Breast epithelium (tissue), 3 donors: ENCODE measurements around the gene CDKN1C.

Experiments used
- CTCF ChIP-seq, 3 donors: fragments of 450-650 bp; IDR thresholded peaks; one replicate each; pipeline ENCODE4 v1.5.1; 2016 to 2017; ENCODE audit warnings: antibody characterized with exemption in 3 of 3, mild to moderate bottlenecking in 3 of 3, moderate library complexity in 3 of 3
- POLR2A ChIP-seq: fragments of 450-650 bp; IDR thresholded peaks from one replicate; pipeline ENCODE4 v1.6.1; 2016; ENCODE audit warnings: antibody characterized with exemption, mild to moderate bottlenecking, moderate library complexity
- POLR2AphosphoS5 ChIP-seq, 3 donors: sonication (generic); formaldehyde crosslinking; IDR thresholded peaks; one replicate each; pipeline ENCODE4 v1.6.1; 2017; ENCODE audit warnings: antibody characterized with exemption in 3 of 3

- TF ChIP-seq CTCF (IDR thresholded peaks at IDR 0.05) = no peak
- no peak for TF ChIP-seq POLR2AphosphoS5 (IDR thresholded peaks at IDR 0.05)
- no peak for TF ChIP-seq POLR2A
Observed at GRCh38 chr11:2887515-2888195, 2.1 kb upstream of the CDKN1C start.
